Endodermal cell (in vitro differentiated cells): Measurements from ENCODE around the gene CRYL1. TPM values are rescaled to one million over a fixed set of nuclear protein-coding genes. Genes with fewer than 3 reads are reported as not detected.

Experiments used
- DNase-seq: peaks from one replicate; pipeline ENCODE4 v3.0.0-alpha.2; 2017
- H3K27ac ChIP-seq: 2 replicates; pipeline ENCODE4 v1.5.1; 2013; ENCODE audit warnings: mild to moderate bottlenecking, low read depth, low read length, moderate library complexity
- H3K27me3 ChIP-seq: 2 replicates; pipeline ENCODE4 v1.6.1; 2013; ENCODE audit warnings: mild to moderate bottlenecking, low read length, moderate library complexity; ENCODE audit not compliant: insufficient read depth, control insufficient read depth, poor library complexity, severe bottlenecking
- H3K36me3 ChIP-seq: 2 replicates; pipeline ENCODE4 v1.7.0; 2013; ENCODE audit warnings: mild to moderate bottlenecking, low read length, moderate library complexity; ENCODE audit not compliant: control insufficient read depth, insufficient read depth
- H3K4me1 ChIP-seq: one replicate; pipeline ENCODE4 v1.7.0; 2013; ENCODE audit warnings: low read length; ENCODE audit not compliant: control insufficient read depth, insufficient read depth
- H3K4me3 ChIP-seq: 2 replicates; pipeline ENCODE4 v1.5.1; 2013; ENCODE audit warnings: mild to moderate bottlenecking, low read length, moderate library complexity
- H3K9ac ChIP-seq: 2 replicates; pipeline ENCODE4 v1.6.1; 2013; ENCODE audit warnings: mild to moderate bottlenecking, low read length, moderate library complexity; ENCODE audit not compliant: poor library complexity, severe bottlenecking; ENCODE audit errors: extremely low read depth
- H3K9me3 ChIP-seq: 2 replicates; pipeline ENCODE4 v1.6.1; 2013; ENCODE audit warnings: mild to moderate bottlenecking, low read length, moderate library complexity; ENCODE audit not compliant: control insufficient read depth
- H3K27ac Mint-ChIP-seq: 2 replicates; pipeline ENCODE4 v1.8.0; 2020; ENCODE audit warnings: mixed read lengths
- H3K27me3 Mint-ChIP-seq: 2 replicates; pipeline ENCODE4 v1.8.0; 2021; ENCODE audit warnings: mild to moderate bottlenecking, mixed read lengths; ENCODE audit not compliant: insufficient read depth
- H3K36me3 Mint-ChIP-seq: 2 replicates; pipeline ENCODE4 v1.8.0; 2020; ENCODE audit warnings: low read depth, mixed read lengths
- H3K4me1 Mint-ChIP-seq: 2 replicates; pipeline ENCODE4 v1.8.0; 2020; ENCODE audit warnings: mixed read lengths
- H3K4me3 Mint-ChIP-seq: 2 replicates; pipeline ENCODE4 v1.8.0; 2020; ENCODE audit warnings: mild to moderate bottlenecking, moderate library complexity, mixed read lengths
- H3K9me3 Mint-ChIP-seq: 2 replicates; pipeline ENCODE4 v1.8.0; 2020; ENCODE audit warnings: mild to moderate bottlenecking, mixed read lengths
- CTCF ChIP-seq: fragments of 200-600 bp; sonication (generic); conservative IDR thresholded peaks from 2 replicates; pipeline ENCODE4 v1.5.0; 2021; ENCODE audit warnings: antibody characterized with exemption, mild to moderate bottlenecking
- WGBS, 2 experiments: methylation state at CpG; one replicate each; pipeline versions ENCODE4 v1.1.5 to v1.1.7; 2013; ENCODE audit warnings: missing lambda C conversion rate in 2 of 2, mixed read lengths in 1 of 2; ENCODE audit not compliant: insufficient coverage in 1 of 2, insufficient read length in 1 of 2; 5-methylcytosine and 5-hydroxymethylcytosine counted together
- total RNA-seq, 2 donors: library from RNA; stranded (reverse); fragmentation: NEBNext Ultra II Directional in 1 of 2; extraction: Animal tissue kit (Norgen Biotek cat#: 25700) in 1 of 2; gene quantifications; 2 replicates in 1 of 2; 3 replicates in 1 of 2; pipeline ENCODE4 v1.2.1, GENCODE V29; 2021

CRYL1 gene
- total RNA-seq, 2 donors from 2014 or later: 1.7 to 4.1 TPM

DNA sequence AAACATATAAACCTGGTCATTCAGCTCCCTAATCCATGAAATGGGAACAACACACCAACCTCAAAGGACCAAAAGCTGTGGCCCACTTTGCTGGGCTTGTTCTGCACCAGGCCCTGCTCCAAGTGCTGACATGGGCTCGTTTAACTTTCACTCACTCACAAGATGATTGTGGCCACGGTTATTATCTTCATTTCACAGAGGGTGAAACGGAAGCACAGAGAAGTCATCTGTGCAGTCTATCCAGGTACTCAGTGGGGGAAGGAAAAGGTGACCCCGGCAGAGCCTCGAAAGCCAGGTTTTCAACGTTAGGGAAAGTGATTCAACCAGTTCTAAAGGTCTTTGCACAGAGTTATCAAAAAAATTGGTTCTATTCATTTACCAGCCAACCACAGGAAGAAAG lies 68.0 kb downstream of the CRYL1 start:
- Mint-ChIP-seq H3K9me3 (no peaks in the 10 kb centered on the region), H3K4me1 (peaks cover 6% of the 10 kb centered on the region), H3K4me3 (no peak overlapping the region), H3K27ac (no peak overlapping the region), H3K27me3 (no peaks in the 10 kb centered on the region), H3K36me3 (no peaks in the 10 kb centered on the region)
- no peak for TF ChIP-seq CTCF
- no peaks in the 10 kb centered on the region for H3K9me3 ChIP-seq
- H3K27ac ChIP-seq: no peak overlapping the region
- H3K27me3 ChIP-seq: no peaks in the 10 kb centered on the region
- H3K4me3 ChIP-seq: no peak overlapping the region
- no peak for DNase-seq
- H3K9ac ChIP-seq: no peak overlapping the region
- 90 to 94% methylated on average over 2 to 6 of the region's 6 CpGs for WGBS, 2 experiments
- no peaks in the 10 kb centered on the region for H3K36me3 ChIP-seq
- H3K4me1 ChIP-seq: no peaks in the 10 kb centered on the region

DNA sequence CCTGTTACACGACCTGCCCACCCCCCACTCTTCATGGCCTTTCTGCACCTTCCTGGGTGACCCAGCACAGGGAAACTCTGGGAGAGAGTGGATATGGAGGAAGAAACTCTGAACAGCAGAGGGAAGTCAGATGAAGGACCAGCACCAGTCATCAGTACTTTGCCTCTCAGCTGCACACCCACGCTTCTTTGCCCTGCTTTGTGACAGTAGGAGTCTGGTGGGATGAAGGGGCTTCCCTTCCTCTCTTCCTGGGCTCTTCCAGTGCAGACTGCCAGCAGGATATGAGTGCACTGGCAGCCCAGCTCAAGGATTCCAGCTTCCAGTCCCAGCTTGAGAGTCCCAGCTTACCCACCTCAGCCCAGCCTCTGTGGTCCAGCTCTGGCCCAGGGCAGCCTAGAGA lies 68.9 kb downstream of the CRYL1 start:
- 81 to 90% methylated on average over 1 to 2 of the region's 2 CpGs for WGBS, 2 experiments

GRCh38 chr13:20451397-20451796 lies 74.3 kb downstream of the CRYL1 start:
- H3K4me1 ChIP-seq: no peaks in the 10 kb centered on the region
- no peak overlapping the region for H3K27ac ChIP-seq
- H3K27me3 ChIP-seq: no peaks in the 10 kb centered on the region
- no peaks in the 10 kb centered on the region for H3K27me3 Mint-ChIP-seq
- H3K9me3 Mint-ChIP-seq: peaks cover 31% of the 10 kb centered on the region
- H3K4me1 Mint-ChIP-seq: no peaks in the 10 kb centered on the region
- peaks cover 18% of the 10 kb centered on the region for H3K9me3 ChIP-seq
- DNase-seq: no peak
- TF ChIP-seq CTCF: no peak
- no peak overlapping the region for H3K4me3 ChIP-seq
- H3K27ac Mint-ChIP-seq: no peak overlapping the region
- no peak overlapping the region for H3K9ac ChIP-seq
- no peak overlapping the region for H3K4me3 Mint-ChIP-seq
- no peaks in the 10 kb centered on the region for H3K36me3 Mint-ChIP-seq
- no peaks in the 10 kb centered on the region for H3K36me3 ChIP-seq

More for the DNA sequence above, 68.9 kb downstream of the CRYL1 start:
- H3K4me3 ChIP-seq: no peak overlapping the region
- Mint-ChIP-seq H3K27me3 (no peaks in the 10 kb centered on the region), H3K27ac (no peak overlapping the region), H3K4me1 (no peaks in the 10 kb centered on the region), H3K36me3 (no peaks in the 10 kb centered on the region), H3K4me3 (no peak overlapping the region), H3K9me3 (no peaks in the 10 kb centered on the region)
- no peak for DNase-seq
- no peak for TF ChIP-seq CTCF
- no peaks in the 10 kb centered on the region for H3K36me3 ChIP-seq
- H3K9me3 ChIP-seq: no peaks in the 10 kb centered on the region
- H3K27me3 ChIP-seq: no peaks in the 10 kb centered on the region
- H3K27ac ChIP-seq: no peak overlapping the region
- H3K9ac ChIP-seq: no peak overlapping the region
- no peaks in the 10 kb centered on the region for H3K4me1 ChIP-seq
